Psoas muscle (tissue), 8 donors: Measurements from ENCODE around the gene SIPA1. TPM values are rescaled to one million over a fixed set of nuclear protein-coding genes. Genes with fewer than 3 reads are reported as not detected.

Experiments
- ATAC-seq, 4 donors: fragments of 200-7000 bp; cut with Tn5 transposase; one replicate each; pipeline ENCODE4 v1.9.1; 2020; ENCODE audit warnings: moderate library complexity in 3 of 4, mild to moderate bottlenecking in 2 of 4
- DNase-seq, 2 donors: peaks; one replicate each; pipeline ENCODE4 v3.0.0-alpha.2; 2020
- H3K27ac ChIP-seq: fragments of 200-600 bp; one replicate; pipeline ENCODE4 v1.8.0; 2022
- H3K27me3 ChIP-seq, 3 donors: fragments of 200-600 bp in 1 of 3; one replicate each; pipeline versions ENCODE4 v1.6.1 to v1.8.0; 2013 to 2022; ENCODE audit warnings: low read length in 2 of 3, mild to moderate bottlenecking in 2 of 3, moderate library complexity in 1 of 3; ENCODE audit not compliant: insufficient read depth in 3 of 3
- H3K36me3 ChIP-seq, 2 donors: fragments of 200-600 bp in 1 of 2; one replicate each; pipeline versions ENCODE4 v1.6.1 to v1.8.0; 2013 to 2022; ENCODE audit warnings: low read depth in 1 of 2, mild to moderate bottlenecking in 1 of 2, moderate library complexity in 1 of 2; ENCODE audit not compliant: insufficient read depth in 1 of 2
- H3K4me1 ChIP-seq: fragments of 200-600 bp; one replicate; pipeline ENCODE4 v1.8.0; 2022
- H3K4me3 ChIP-seq: fragments of 200-600 bp; one replicate; pipeline ENCODE4 v1.8.0; 2022; ENCODE audit warnings: mild to moderate bottlenecking
- H3K9me3 ChIP-seq: fragments of 200-600 bp; one replicate; pipeline ENCODE4 v1.8.0; 2022
- WGBS, 3 donors: extraction: QIAGEN DNeasy Blood & Tissue Kit; methylation state at CpG; one replicate each; pipeline versions ENCODE4 v1.1.6 to v1.1.7; 2013; 5-methylcytosine and 5-hydroxymethylcytosine counted together
- intact Hi-C, 2 donors: fragments of 100-400 bp; cut with DNase I; formaldehyde crosslinking; loops; one replicate each; pipeline versions ENCODE4 v1.11.0 to v1.14.2; 2022
- polyA plus RNA-seq, 3 donors: library from polyadenylated mRNA; stranded (reverse); fragments of 200-250 nt; gene quantifications; one replicate each; pipeline ENCODE4 v1.2.3, GENCODE V29; 2013
- total RNA-seq, 4 donors: library from RNA; stranded (reverse); fragmentation: NEBNext Ultra II Directional in 2 of 4; extraction: Animal tissue kit (Norgen Biotek cat#: 25700) in 2 of 4; gene quantifications; one replicate each; pipeline versions ENCODE4 v1.2.1 to v1.2.4, GENCODE V29; 2021 to 2023
- TF ChIP-seq, protein P1 (sequence below): fragments of 200-600 bp; IDR thresholded peaks from one replicate; pipeline ENCODE4 v1.8.0; 2022; ENCODE audit warnings: antibody characterized with exemption
- donor health status: healthy with polysubstance abuse.
- donor health status: DM: no; HTN: no; CAD: no; lungs with moderate emphysema.
- donor health status: Bipolar disorder and iron deficiency.
- donor health status: healthy.
- donor health status: DM: yes; HTN: yes; CAD: no.
- donor health status: DM: no; HTN: no; CAD: no.
- donor health status: DM: no; HTN: no; CAD: no.
- donor health status: DM: yes; HTN: yes; CAD: no.

Gene SIPA1
- total and polyA plus RNA-seq, 7 donors: 7.9 to 17.4 (median 12.3) TPM

DNA sequence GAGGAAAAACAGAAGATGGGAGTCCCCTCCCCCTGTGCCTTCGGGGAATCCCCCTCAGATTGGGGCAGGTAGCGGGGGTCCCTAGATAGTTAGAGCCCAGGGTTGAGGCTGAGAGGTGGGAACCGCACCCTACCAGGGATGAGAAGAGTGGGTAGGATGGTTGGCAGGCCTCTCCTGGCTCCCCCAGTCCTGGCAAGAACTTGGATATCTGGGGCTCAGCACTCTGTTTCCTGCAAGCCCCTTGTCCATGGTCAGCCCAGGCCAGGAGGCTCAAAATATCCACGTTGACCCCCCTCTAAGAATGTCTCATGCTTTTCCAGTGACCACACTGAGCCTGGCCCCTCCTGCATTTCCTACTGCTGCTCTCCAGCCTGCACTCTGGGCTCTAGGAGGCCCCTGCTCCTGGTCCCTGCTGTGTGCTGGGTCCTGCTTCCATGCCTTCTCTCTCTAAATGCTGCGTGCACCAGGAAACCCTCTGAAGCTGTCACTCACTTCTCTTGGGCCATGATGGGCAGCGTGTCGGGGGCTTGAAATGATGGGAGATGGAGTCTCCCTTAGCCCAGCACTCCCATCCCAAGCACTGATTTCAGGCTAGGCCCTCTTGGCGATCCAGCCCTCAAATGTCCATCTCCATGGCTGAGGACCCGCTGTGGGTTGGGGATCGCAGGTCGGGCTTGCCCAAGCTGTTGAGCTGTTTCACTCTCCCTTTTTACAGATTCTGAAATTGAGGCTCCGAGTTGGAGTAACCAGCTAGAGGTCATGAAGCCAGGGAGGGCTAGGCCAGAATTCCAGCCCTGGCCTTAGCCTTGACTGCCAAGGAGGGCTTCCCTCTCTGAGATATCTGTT lies 25.9 kb upstream of the SIPA1 start:
- intact Hi-C loops: loop anchor here in 1 of 2 donors (5.0 kb wide), 1 partner anchor 40 kb away; the partner anchor contains the start of genes FAM89B and ZNRD2
- peaks cover 0 to 18% of the 10 kb centered on the region in 2 donors for H3K36me3 ChIP-seq
- TF ChIP-seq, protein P1, sequence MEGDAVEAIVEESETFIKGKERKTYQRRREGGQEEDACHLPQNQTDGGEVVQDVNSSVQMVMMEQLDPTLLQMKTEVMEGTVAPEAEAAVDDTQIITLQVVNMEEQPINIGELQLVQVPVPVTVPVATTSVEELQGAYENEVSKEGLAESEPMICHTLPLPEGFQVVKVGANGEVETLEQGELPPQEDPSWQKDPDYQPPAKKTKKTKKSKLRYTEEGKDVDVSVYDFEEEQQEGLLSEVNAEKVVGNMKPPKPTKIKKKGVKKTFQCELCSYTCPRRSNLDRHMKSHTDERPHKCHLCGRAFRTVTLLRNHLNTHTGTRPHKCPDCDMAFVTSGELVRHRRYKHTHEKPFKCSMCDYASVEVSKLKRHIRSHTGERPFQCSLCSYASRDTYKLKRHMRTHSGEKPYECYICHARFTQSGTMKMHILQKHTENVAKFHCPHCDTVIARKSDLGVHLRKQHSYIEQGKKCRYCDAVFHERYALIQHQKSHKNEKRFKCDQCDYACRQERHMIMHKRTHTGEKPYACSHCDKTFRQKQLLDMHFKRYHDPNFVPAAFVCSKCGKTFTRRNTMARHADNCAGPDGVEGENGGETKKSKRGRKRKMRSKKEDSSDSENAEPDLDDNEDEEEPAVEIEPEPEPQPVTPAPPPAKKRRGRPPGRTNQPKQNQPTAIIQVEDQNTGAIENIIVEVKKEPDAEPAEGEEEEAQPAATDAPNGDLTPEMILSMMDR: no peak
- ATAC-seq: no peak
- H3K4me3 ChIP-seq: peak overlapping the region; percentile 97
- no peaks in the 10 kb centered on the region for H3K27me3 ChIP-seq
- DNase-seq: no peak
- H3K9me3 ChIP-seq: no peaks in the 10 kb centered on the region
- 58 to 72% (median 69%) methylated on average over 12 of the region's 12 CpGs for WGBS, 3 donors
- H3K27ac ChIP-seq: peak overlapping the region; percentile 89
- peaks cover 44% of the 10 kb centered on the region for H3K4me1 ChIP-seq

DNA sequence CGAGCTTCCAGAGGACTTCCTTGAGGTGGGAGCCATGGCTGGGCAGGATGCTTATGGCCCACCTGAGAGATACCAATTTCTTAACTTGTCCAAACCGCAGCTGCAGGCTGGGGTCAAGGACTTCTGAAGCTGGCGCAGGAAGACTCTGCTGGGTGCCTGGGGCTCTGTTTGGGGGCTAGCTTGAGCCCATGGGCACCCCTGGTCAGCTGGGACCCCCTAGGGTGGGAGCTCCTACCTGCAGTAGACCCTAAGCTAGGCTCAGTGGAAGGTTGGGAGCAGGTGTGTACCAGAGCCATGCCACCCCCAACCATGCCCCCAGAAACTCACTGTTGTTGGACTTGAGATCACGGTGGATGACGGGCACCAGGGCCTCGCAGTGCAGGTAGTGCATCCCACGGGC lies 25.2 kb upstream of the SIPA1 start:
- Histone ChIP-seq H3K9me3 (no peaks in the 10 kb centered on the region), H3K4me3 (peak overlapping the region; percentile 97), H3K27me3 (no peaks in the 10 kb centered on the region), H3K36me3 (peaks cover 0 to 25% of the 10 kb centered on the region in 2 donors), H3K27ac (peak overlapping the region; percentile 89), H3K4me1 (peaks cover 45% of the 10 kb centered on the region)
- DNase-seq: no peak
- TF ChIP-seq, protein P1: no peak
- WGBS, 3 donors: 49 to 56% (median 56%) methylated on average over 7 of the region's 7 CpGs
- ATAC-seq: no peak
- intact Hi-C loops: loop anchor here in 1 of 2 donors (5.0 kb wide), 1 partner anchor 40 kb away; the partner anchor contains the start of genes FAM89B and ZNRD2

DNA sequence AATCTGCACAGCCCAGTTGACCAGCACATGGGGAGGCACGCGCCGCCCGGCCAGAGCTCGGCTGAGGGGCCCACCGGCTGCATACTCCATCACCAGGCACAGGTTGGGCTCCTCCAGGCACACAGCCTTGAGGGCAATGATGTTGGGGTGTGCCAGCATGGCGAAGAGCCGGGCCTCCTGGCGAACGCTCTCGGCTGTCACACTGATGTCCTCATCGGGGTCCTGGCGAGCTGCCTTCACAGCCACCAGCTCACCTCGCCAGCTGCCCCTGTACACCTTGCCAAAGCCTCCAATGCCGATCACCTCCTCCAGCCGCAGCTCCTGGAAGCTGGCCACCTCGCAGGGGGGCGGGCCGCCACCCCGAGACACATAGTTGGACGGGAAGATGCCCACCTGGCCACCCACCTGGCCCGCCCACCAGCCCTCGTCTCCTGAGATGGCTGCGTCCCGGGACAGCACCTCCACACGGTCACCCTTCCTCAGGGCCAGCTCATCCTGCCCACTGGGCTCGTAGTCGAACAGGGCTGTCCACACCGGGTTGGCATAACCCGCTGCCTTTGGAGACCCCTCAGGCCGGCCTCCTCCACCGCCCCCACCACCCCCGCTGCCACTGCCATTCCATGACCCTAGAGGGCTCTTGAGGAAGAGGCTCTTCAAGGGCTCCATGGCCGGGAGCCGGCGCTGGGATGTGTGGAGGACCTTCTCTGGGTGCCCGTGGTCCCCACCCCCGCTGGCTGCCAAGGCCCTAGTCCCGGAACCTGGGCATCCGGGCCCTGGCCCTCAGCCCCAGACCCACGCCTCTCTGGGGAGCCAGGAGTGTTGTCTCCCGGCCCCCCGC lies 24.6 kb upstream of the SIPA1 start:
- TF ChIP-seq, protein P1: no peak
- peak in 1 of 4 donors; percentile 0 for ATAC-seq
- H3K27me3 ChIP-seq: no peaks in the 10 kb centered on the region
- H3K9me3 ChIP-seq: no peaks in the 10 kb centered on the region
- H3K36me3 ChIP-seq: peaks cover 0 to 32% of the 10 kb centered on the region in 2 donors
- H3K4me3 ChIP-seq: peak overlapping the region; percentile 97
- DNase-seq: peak in 1 of 2 donors; percentile 75
- H3K27ac ChIP-seq: peak overlapping the region; percentile 89
- WGBS, 3 donors: 10 to 12% (median 11%) methylated on average over 33 to 43 of the region's 43 CpGs
- peaks cover 41% of the 10 kb centered on the region for H3K4me1 ChIP-seq
- intact Hi-C loops: loop anchor here in 1 of 2 donors (5.0 kb wide), 1 partner anchor 41 kb away; the partner anchor contains the start of genes FAM89B and ZNRD2

- TF ChIP-seq, protein P1: no peak
- DNase-seq (peak; percentile 100), ATAC-seq (peak; percentile 85 to 88 (median 85))
- intact Hi-C loops: loop anchor here in 1 of 2 donors (5.0 kb wide), 1 partner anchor 97 kb away; the partner anchor contains the start of gene KAT5
- no peaks in the 10 kb centered on the region for H3K27me3 ChIP-seq
- peak within 1 kb of the TSS; percentile 97 for H3K4me3 ChIP-seq
- H3K27ac ChIP-seq: peak within 1 kb of the TSS; percentile 89
- no peaks in the 10 kb centered on the region for H3K9me3 ChIP-seq
- H3K36me3 ChIP-seq: peaks cover 0 to 43% of the 10 kb centered on the region in 2 donors
- WGBS, 3 donors: 0% methylated on average over 52 to 55 of the region's 55 CpGs
- H3K4me1 ChIP-seq: peaks cover 35% of the 10 kb centered on the region
Observed at GRCh38 chr11:65615229-65615949, 22.5 kb upstream of the SIPA1 start, which contains the start of gene PCNX3. Gene PCNX3, plus strand, starts transcription at chr11:65615776. Its CDS starts 536 bp downstream, at chr11:65616312.
